ENCODE results near the gene CAMK1D. TPM values are rescaled to one million over a fixed set of nuclear protein-coding genes. Genes with fewer than 3 reads are reported as not detected.

CAMK1D gene
- total and polyA plus RNA-seq, 2 donors (not counting 3 experiments of a cell fraction or from before 2014, with no cell fraction given) = 0.37 to 4.2 TPM

DNA sequence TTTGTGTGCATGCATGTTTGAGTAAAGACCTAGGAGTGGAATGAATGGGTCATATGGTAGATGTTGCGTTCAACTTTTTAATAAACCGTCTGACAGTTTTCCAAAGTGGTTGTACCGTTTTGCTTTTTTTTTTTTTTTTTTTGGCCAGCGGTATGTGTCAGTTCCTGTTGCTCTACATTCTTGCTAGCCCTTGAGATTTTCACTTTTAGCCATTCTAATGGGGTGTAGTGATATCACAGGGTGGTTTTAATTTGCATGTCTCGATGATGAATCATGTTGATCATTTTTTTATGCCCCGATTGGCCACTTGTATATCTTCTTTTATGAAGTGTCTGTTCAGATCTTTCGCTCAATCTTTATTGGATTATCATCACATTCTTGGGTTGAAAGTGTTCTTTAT, 320.7 kb downstream of the CAMK1D start:
- ChIA-PET CTCF (no interaction called here), POLR2A (no interaction called here)
- Histone ChIP-seq H3K4me1 (ENCODE audit: control insufficient read depth, extremely low read depth, insufficient read depth, low read length) (no peaks in the 10 kb centered on the region), H3K79me2 (ENCODE audit: control insufficient read depth, insufficient read depth, low read length) (no peaks in the 10 kb centered on the region), H3K27ac (ENCODE audit: insufficient read depth, low read depth, low read length) (no peak overlapping the region), H3K9me3 (replicated peaks; ENCODE audit: control insufficient read depth, insufficient read depth, low read length) (no peaks in the 10 kb centered on the region), H3K27me3 (ENCODE audit: control insufficient read depth in 2 of 2, insufficient read depth in 2 of 2, low read length in 2 of 2) (no peaks in the 10 kb centered on the region), H3K4me3 (replicated peaks in 1 of 3; ENCODE audit: insufficient read depth in 1 of 3, low read depth in 1 of 3, low read length in 3 of 3) (no peak overlapping the region), H3K9ac (replicated peaks; ENCODE audit: extremely low read depth, insufficient read depth, low read length) (no peak overlapping the region), H2AFZ (ENCODE audit: low read depth, low read length) (no peak overlapping the region), H4K20me1 (replicated peaks; ENCODE audit: control insufficient read depth, extremely low read depth, insufficient read depth, low read length) (no peaks in the 10 kb centered on the region), H3K9me1 (replicated peaks; ENCODE audit: control insufficient read depth, extremely low read depth, insufficient read depth, low read length) (no peaks in the 10 kb centered on the region), H3K4me2 (ENCODE audit: insufficient read depth, low read length) (no peak overlapping the region), H3K36me3 (ENCODE audit: control insufficient read depth in 2 of 2, extremely low read depth in 1 of 2, insufficient read depth in 2 of 2, low read length in 2 of 2) (no peaks in the 10 kb centered on the region)
- intact Hi-C loops (cut with micrococcal nuclease) (no loop called here), dilution Hi-C loops (cut with MboI; ENCODE audit: extremely low pct_ligation_motif_present, low sequenced_read_pairs) (no loop called here)
- BruUV-seq (replicated peaks) = no TSS peak
- FAIRE-seq = no peak
- TF ChIP-seq, protein P1, sequence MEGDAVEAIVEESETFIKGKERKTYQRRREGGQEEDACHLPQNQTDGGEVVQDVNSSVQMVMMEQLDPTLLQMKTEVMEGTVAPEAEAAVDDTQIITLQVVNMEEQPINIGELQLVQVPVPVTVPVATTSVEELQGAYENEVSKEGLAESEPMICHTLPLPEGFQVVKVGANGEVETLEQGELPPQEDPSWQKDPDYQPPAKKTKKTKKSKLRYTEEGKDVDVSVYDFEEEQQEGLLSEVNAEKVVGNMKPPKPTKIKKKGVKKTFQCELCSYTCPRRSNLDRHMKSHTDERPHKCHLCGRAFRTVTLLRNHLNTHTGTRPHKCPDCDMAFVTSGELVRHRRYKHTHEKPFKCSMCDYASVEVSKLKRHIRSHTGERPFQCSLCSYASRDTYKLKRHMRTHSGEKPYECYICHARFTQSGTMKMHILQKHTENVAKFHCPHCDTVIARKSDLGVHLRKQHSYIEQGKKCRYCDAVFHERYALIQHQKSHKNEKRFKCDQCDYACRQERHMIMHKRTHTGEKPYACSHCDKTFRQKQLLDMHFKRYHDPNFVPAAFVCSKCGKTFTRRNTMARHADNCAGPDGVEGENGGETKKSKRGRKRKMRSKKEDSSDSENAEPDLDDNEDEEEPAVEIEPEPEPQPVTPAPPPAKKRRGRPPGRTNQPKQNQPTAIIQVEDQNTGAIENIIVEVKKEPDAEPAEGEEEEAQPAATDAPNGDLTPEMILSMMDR (IDR thresholded peaks at IDR 0.05; ENCODE audit: extremely low read depth in 1 of 2, insufficient read depth in 1 of 2, low read depth in 1 of 2, low read length in 2 of 2) = no peak
- TF ChIP-seq GATA2 (IDR thresholded peaks at IDR 0.05; ENCODE audit: insufficient read depth, insufficient read length, low read depth, low read length) = no peak
- TF ChIP-seq EZH2 (IDR thresholded peaks at IDR 0.05; ENCODE audit: borderline replicate concordance, low read depth, low read length, severe bottlenecking) = no peak
- no peak for DNase-seq (ENCODE audit: low read depth, low spot score)

DNA sequence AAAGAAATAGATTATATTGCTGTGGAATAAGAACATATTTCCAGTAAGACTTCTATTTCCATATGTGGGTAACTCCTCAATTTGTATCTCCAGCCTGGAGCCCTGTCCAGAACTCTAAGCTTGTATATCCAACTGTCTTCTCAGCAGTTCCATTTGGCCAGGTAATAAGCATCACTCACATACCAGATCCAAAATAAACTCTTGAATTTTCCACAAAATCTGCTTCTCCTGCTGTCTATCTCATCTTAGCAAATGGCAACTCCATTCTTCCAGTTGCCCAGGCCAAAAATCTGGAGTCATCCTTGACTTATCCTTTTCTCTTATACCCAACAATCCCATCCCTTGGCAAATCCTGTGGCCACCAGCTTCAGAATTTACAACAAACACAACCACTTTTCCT, 325.8 kb downstream of the CAMK1D start:
- ChIA-PET CTCF (no interaction called here), POLR2A (no interaction called here)
- H3K4me3 ChIP-seq (replicated peaks in 1 of 3; ENCODE audit: insufficient read depth in 1 of 3, low read depth in 1 of 3, low read length in 3 of 3) = no peak overlapping the region
- no peak overlapping the region for H2AFZ ChIP-seq (ENCODE audit: low read depth, low read length)
- H3K9me3 ChIP-seq (replicated peaks; ENCODE audit: control insufficient read depth, insufficient read depth, low read length) = no peaks in the 10 kb centered on the region
- no peaks in the 10 kb centered on the region for H3K79me2 ChIP-seq (ENCODE audit: control insufficient read depth, insufficient read depth, low read length)
- intact Hi-C loops (cut with micrococcal nuclease) (no loop called here), dilution Hi-C loops (cut with MboI; ENCODE audit: extremely low pct_ligation_motif_present, low sequenced_read_pairs) (no loop called here)
- H4K20me1 ChIP-seq (replicated peaks; ENCODE audit: control insufficient read depth, extremely low read depth, insufficient read depth, low read length) = no peaks in the 10 kb centered on the region
- H3K4me1 ChIP-seq (ENCODE audit: control insufficient read depth, extremely low read depth, insufficient read depth, low read length) = no peaks in the 10 kb centered on the region
- no TSS peak for BruUV-seq (replicated peaks)
- H3K4me2 ChIP-seq (ENCODE audit: insufficient read depth, low read length) = no peak overlapping the region
- H3K27ac ChIP-seq (ENCODE audit: insufficient read depth, low read depth, low read length) = no peak overlapping the region
- H3K27me3 ChIP-seq (ENCODE audit: control insufficient read depth in 2 of 2, insufficient read depth in 2 of 2, low read length in 2 of 2) = no peaks in the 10 kb centered on the region
- no peak overlapping the region for H3K9ac ChIP-seq (replicated peaks; ENCODE audit: extremely low read depth, insufficient read depth, low read length)
- no peaks in the 10 kb centered on the region for H3K9me1 ChIP-seq (replicated peaks; ENCODE audit: control insufficient read depth, extremely low read depth, insufficient read depth, low read length)
- no peaks in the 10 kb centered on the region for H3K36me3 ChIP-seq (ENCODE audit: control insufficient read depth in 2 of 2, extremely low read depth in 1 of 2, insufficient read depth in 2 of 2, low read length in 2 of 2)
- FAIRE-seq = no peak
- TF ChIP-seq JUN (IDR thresholded peaks at IDR 0.05; ENCODE audit: borderline replicate concordance, insufficient read depth, insufficient read length, low read depth) = no peak
- TF ChIP-seq, protein P2, sequence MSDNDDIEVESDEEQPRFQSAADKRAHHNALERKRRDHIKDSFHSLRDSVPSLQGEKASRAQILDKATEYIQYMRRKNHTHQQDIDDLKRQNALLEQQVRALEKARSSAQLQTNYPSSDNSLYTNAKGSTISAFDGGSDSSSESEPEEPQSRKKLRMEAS (IDR thresholded peaks at IDR 0.05; ENCODE audit: insufficient read depth, insufficient read length) = no peak
- TF ChIP-seq POLR2A (IDR thresholded peaks at IDR 0.05; ENCODE audit: low read depth, low read length) = no peak
- TF ChIP-seq MYC (IDR thresholded peaks at IDR 0.05; ENCODE audit: low read depth, low read length) = no peak
- TF ChIP-seq FOS (IDR thresholded peaks at IDR 0.05; ENCODE audit: borderline replicate concordance, insufficient read depth, low read length) = no peak
- no peak for TF ChIP-seq POLR2AphosphoS5 (IDR thresholded peaks at IDR 0.05; ENCODE audit: insufficient read depth, low read depth, low read length)
- TF ChIP-seq GATA2 (IDR thresholded peaks at IDR 0.05; ENCODE audit: insufficient read depth, insufficient read length, low read depth, low read length) = no peak
- TF ChIP-seq EZH2 (IDR thresholded peaks at IDR 0.05; ENCODE audit: borderline replicate concordance, low read depth, low read length, severe bottlenecking) = no peak
- no peak for DNase-seq (ENCODE audit: low read depth, low spot score)

Data from endothelial cell of umbilical vein (primary cell).